Measurements from ENCODE around the gene TNFRSF13B.

Gene TNFRSF13B

DNA sequence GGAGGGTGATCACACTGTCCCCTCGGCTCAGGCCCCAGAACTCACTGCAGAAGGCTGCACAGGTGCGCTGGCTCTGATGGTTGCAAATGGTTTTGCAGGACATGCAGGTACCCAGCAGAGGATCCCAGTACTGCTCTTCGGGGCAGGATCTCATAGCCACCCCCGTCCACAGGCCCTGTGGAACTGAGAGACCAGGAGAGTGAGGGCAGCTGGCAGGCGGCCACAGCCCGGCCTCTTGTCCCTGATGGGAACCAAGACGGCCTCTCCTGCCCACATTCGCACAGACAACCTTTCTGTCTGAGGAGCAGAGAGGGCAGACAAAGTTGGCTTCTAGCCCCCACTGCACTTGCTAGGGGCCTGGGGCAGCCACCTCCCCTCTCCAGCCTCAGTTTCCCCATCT lies 19.5 kb downstream of the TNFRSF13B start:
- DNase-seq = no peak

DNA sequence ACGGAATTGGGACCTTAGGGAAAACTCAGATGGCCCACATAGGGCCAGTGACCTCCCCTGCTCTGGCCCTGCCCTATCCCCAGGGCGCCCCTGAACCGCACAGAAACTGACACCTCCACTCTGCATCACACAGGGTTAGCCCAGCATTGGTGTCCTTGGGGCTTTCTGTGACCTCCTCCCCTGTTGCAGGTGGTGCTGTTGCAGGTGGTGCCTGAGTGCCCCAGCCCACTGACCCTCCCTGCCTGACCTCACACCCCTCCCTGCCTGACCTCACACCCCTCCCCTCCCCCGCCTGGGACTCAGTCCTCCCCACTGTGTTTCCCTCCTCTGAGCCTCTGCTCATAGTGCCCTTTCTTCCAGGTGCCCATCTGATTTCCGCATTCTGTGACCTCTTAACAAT lies 21.4 kb downstream of the TNFRSF13B start:
- DNase-seq = peak; percentile 0

DNA sequence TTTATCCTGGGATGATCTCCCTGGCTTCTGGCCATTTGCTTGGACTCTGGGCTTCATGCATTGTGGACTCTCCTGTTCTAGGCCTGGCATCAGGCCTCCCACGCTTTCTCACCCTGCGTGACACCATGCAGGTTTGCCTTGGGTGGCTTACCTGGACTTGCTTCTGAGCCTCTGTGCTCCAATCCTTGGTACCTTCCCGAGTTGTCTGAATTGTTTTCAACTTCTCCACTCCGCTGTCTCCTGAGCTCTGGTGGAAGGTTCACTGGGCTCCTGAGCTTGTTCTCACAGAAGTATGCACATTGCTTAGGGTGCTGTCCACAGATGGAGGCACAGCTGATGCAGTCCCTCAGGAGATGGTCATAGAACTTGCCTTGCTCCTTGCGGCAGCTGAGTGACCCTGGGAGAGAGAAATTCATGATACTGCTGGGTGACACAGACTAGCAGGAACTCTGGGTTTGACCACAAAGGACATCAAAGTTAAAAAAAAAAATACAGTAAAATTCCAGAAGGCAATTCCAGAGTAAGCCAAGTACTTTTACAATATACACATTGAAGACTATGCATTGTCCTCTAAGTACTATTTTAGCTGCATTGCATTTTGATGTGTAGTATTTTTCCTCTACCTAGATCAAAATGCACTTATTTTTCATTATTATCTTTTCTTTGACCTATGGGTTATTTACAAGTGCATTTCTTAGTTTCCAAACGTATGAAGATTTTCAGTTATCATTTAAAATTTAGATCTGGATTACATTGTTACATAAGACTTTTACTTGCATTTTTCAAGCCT lies 23.1 kb downstream of the TNFRSF13B start:
- no peak for DNase-seq

DNA sequence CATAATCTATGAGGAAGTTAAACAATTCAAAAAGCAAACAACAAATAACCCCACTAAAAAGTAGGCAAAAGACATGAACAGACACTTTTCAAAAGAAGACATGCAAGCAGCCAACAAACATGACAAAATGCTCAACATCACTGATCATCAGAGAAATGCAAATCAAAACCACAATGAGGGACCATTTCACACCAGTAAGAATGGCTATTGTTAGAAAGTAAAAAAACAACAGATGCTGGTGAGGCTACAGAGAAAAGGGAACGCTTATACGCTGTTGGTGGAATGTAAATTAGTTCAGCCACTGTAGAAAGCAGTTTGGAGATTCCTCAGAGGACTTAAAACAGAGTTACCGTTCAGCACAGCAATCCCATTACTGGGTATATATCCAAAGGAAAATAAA lies 24.4 kb downstream of the TNFRSF13B start:
- DNase-seq = no peak

DNA sequence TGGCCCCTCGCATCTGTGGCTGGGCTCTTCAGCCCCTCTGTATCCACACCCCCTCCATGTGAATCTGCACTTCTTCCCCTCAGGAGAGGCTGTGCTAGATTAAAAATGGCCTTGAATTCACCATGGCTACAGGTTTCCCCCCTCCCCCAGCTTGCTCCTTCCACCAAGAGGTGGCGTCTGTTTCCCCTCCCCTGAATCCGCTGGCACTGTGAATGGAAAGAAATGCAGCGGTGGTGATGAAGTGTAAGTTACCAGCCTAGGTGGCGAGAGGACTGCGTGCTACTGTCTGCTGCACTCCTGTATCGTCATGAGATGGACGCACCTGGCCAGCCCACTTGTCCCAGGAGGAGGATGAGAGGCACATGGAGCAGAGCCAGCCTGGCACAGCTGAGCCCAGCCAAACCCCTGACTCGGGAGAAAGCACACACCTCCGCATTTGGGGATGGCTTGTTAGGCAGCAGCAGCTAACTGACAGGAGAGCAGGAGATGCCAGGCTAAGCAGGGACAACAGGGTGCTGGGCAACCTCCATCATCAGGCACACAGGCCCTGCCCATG lies 26.2 kb downstream of the TNFRSF13B start:
- peak; percentile 6 for DNase-seq

DNA sequence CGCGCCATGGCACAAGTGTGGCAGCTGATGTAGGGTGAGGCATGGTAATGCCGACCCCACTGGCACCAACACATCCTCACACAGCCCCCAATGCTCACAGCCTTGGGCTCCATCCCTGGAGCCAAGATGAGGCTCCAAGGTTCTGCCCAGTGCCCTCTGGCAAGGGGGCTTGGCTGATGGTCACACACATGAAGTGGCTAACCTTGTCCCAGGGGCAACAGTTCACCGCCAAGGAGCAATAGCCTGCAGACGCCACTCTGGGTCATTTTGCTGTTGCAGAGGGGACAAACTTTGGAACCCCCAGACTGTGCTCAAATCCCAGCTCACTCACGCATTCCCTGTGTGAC lies 26.8 kb downstream of the TNFRSF13B start:
- no peak for DNase-seq

DNA sequence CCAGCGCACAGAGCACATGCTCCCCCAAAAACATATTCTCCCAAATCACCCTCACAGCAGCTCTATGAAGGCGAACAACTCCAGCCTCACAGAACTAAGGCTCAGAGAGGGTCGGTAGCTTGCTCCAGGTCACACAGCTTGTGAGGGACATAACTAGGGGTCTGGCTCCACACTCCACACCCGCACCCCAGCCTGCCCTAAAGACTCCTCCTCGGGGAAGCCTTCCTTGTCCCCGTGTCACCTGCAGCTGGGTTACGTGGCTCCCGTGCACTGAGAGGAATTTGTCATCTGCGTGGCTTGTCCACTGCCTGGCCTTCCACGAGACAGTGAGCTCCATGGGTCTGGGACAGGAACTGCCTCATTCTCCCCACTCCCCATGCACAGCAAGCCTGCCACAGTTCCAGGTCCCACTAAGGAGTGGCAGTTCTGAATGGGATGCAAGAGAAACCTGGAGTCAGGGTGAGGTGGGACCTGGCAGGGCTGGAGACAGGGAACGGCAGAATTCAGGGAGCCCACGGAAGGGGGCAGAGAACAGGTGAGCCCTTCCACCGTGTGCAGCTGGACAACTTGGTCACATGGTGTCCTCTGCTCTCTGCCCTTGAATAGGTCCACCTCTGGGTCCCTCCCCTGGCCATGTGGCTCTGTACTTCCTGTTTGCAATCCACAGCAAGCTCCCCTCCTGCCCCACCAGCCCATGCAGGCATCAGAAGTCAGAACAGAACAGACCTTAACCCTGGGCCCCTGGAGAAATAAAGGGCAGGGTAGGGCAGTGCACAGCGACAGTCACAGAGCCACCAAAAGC lies 27.4 kb downstream of the TNFRSF13B start:
- peak; percentile 5 for DNase-seq

DNA sequence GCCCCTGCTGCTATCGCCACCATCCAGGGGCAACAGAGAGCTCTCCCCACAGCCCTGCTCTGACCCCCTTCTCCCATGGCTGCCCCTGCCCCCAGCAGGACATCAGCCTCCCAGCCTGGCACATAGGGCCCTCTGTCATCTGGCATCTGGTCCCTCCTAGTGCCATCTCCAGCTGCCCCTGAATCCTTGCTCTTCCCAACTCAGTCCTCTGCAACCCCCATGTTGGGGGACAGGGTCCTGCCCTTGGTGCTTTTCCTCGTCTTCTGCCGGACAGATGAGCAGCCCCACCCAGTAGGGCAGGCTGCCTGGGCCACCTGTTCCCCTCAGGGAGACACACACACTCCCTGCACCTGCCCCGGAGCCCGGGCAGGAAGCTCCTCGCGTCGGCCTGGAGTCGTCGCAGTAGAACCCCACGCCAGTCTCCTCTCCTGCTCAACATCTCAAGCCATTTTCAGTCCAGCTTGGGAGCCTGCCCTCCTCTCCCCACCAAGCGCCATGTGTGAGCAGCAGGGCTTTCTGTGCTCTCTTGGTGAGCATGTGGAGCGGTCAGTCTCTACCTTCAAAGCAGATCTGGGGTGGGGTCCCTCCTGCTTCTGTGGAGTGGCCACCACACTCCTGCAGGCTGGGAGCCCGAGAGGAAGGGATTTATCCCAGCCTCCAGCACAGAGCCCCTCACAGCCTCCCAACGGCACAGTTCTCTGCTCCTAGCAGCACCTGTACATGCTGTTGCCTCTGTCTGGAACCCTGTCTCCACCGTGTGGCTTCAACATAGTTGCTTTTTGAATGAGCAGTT lies 28.2 kb downstream of the TNFRSF13B start:
- DNase-seq = peak; percentile 3

DNA sequence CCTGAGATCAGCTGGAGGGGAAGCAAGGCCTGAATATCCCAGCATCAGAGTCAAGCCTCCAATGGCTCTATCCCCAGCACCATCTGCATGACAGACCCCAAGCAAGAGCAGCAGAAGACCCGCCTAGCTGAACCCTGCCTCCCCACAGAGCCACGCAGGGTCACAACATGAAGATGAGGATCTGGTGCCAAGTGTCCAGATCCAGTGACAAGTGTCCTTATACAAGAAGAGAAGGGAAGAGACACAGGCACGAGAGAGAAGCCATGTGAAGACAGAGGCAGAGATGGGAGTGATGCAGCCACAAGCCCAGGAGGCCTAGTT lies 28.9 kb downstream of the TNFRSF13B start:
- DNase-seq = no peak

DNA sequence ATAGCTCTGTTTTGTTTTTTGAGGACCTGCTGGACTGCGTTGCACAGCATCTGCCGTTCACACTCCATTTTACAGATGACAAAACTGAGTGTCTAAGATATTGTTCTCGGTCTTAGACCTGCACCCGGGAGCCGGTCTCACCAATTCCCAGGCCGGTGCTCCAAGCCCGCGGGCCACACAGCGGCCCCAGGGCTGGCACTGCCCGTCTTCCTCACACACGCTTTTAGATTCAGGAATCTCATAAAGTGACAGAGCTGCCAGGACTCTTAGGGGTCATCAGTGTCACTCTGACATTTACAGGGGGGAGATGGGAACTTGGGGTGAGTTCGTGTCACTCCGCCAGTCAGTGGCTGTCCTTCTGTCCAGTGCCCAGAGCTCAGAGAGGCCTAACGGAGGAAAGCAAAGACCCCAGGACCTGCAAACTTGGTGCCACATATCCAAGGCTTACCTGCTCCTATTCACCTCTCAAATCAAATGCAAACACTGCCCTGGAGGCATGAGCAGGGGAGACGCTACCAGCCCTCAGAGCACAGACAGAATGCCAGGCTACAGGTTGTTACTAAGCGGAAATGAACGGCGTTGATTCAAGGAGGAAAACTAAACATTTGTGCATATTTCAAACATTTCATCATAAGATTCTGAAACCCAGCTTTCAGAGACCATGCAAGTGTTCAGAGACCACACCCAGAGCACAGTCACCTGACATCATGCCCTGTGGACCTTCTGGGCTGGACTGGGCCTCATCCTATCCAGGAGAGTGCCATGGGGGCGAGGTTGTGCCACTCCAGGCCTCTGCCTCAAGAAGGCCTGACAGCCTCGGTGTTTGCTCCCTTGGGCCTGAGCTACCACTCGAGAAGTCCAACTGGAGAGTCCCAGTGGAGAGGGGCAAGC lies 29.5 kb downstream of the TNFRSF13B start:
- DNase-seq = no peak

DNA sequence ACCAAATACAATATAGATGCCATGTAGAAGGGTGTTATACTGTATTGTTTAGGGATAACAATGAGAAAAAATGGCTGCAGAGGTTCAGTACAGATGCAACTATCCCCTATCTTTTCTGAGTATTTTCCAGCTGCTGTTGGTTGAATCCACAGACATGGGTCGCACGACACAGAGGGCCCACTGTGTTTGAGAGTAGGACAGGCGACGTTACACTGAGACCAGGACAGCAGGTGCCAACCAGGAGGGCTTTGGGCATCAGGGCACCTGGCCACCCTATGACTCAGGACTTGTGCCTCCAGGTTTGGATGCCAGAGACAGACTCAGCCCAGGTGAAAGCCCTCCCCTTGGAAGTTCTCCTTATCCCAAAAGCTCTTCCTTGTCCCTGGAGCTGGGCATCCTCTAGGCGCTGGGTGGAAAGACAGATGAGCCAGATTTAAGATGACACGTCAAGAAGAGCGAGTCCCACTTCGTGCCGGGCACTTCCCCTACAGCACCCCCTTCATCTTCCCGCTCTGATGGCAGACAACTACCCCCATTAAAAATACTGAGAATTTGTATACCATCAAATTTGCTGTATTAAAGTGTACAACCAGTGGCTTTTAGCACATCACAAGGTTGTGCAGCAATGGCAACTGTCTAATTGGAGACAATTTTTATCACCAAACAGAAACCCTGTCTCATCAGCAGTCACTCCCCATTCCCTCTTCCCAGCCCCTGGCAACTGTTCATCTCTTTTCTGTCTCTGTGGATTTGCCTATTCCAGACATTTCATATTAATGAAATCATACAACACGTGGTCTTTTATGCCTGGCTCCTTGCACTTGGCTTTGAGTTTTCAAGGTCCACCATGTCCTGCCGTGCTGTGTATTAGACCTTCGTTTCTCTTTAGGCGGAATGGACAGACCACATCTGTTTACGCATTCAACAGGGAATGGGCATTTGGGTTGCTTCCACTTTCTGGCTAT lies 30.6 kb downstream of the TNFRSF13B start:
- DNase-seq = no peak

DNA sequence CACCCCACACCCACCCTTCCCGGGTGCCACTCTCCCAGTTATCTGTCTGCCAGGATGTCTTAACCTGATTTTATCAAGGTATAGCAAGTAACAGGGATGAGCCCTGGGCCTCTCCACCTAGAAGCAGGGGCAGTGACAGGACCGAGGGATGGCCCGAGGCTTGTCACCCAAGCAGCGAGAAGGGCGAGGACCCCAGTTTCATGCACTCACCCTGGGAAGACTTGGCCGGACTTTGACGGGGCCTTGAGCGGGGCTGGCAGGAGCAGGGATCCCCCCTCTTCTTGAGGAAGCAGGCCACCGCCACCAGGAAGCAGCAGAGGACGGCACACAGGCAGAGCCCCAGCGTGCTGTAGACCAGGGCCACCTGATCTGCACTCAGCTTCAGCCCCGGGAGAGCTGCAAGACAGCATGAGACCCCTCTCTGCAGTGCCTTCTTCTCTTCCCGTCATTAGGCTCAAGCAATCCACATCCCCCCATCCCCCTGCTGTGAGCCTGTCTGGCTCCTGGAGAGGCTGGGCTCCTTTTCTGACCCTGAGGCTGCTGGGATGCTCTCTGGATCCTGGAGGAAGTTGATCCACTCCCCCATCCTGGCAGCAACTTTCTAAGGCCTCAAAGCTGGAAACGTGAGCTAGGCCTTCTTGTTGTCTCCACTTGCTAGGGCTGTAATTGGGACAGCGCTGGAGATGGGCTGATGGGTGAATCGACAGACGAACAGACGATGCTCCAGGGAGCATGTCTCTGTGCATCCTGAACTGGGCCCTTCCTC lies 31.6 kb downstream of the TNFRSF13B start:
- DNase-seq = no peak

DNA sequence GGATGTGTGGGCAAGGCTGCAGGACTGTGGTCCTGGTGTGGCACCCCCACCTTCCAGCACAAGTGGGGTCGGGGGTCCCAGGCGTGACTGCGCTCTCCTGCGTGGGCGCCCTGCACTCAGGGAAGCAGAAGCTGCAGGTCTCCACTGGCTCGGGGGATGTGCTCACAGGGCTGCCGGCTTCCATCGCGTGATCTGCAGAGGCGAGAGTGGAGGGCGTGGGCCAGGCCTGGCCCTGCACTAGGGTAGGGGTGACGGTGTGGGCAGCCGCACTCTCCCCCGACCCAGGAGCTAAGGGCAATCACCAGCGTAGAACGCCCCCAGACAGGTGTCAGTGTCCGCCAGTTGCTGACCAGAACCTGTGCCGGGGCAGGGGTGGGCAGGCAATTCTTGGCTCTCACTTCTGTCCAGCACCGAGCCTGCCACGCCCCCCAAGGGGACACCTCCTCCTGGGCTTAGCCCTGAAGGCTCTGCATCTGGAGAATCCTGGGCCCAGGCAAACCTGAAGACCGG lies 32.3 kb downstream of the TNFRSF13B start:
- no peak for DNase-seq

DNA sequence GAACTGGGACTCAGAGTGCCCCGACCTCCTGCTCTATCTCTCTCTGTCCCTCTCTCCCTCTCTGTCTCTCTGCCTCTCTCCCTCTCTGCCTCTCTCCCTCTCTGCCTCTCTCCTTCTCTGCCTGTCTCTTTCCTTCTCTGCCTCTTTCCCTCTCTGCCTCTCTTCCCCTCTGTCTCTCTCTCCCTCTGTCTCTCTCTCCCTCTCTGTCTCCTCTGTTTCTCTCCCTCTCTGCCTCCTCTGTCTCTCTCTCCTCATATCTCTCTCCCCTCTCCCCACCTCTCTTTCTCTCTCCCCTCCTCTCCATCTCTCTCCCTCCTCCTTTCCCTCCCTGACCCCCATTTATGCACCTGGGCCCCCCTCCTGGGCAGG lies 32.7 kb downstream of the TNFRSF13B start:
- DNase-seq = no peak

DNA sequence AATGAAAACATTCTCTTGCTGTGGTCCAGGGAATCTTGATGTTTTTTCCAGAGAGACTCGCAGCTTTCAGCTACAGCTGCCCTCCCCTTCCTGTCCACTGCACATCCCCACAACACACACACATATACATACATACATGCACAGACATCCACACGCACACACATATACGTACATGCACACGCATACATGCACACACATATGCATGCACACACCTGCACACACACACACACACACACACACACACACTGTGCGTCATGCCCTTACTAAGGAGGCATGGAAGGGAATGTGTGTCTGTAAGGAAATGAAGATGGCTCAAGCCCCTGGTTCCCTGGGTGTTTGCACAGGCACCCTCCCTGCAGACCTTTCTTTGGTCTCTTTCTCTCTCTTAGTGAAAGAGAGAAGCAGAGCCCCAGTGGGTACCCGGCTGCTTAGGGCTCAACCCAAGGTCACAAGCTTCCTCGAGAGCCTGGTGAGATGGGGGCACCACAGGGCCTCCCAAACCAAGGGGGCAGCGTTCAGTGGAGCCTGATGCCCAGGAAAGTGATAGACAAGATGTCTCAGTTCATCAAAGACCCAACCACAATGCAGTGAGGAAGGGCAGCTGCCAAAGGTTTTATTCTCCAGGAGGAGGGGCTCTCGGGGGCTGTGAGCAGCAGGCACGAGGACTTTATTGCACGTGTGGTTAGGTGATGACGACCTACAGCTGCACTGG lies 33.3 kb downstream of the TNFRSF13B start:
- no peak for DNase-seq

DNA sequence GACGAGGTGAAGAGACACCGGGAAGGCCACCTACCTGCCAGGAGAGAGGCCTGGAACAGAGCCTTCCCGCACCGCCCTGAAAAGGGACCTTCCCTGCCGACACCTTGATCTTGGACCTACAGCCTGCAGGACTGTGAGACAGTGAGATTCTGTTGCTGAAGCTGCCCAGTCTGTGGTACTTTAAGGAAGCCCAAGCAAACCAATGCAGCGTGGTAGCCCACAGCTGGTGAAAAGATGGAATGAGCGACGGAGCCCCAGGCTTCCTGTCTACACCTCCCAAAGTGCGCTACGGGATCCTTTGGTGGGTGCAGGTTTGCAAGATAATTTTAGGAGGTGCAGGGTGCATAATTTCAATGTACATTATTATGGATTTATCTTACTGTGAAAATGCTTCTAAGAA lies 33.9 kb downstream of the TNFRSF13B start:
- DNase-seq = no peak

DNA sequence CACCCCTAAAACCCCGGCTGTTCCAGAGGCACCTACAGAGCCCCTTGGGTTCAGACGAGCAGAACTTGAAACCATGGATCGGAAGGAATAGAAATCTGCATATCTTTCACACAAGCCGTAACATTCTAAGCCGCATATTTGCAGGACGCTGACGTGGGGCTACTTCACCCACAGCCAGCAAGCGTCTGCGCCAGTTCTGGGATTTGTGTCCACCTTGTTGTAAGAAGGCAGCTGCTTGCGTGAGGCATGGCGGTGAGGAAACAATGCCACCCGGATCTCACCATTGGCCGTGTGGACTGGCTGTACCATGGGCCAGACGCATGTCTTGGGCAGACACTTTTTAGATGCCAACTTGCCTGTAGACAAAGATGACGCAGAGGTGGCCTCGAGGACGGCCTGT lies 34.5 kb downstream of the TNFRSF13B start:
- no peak for DNase-seq

DNA sequence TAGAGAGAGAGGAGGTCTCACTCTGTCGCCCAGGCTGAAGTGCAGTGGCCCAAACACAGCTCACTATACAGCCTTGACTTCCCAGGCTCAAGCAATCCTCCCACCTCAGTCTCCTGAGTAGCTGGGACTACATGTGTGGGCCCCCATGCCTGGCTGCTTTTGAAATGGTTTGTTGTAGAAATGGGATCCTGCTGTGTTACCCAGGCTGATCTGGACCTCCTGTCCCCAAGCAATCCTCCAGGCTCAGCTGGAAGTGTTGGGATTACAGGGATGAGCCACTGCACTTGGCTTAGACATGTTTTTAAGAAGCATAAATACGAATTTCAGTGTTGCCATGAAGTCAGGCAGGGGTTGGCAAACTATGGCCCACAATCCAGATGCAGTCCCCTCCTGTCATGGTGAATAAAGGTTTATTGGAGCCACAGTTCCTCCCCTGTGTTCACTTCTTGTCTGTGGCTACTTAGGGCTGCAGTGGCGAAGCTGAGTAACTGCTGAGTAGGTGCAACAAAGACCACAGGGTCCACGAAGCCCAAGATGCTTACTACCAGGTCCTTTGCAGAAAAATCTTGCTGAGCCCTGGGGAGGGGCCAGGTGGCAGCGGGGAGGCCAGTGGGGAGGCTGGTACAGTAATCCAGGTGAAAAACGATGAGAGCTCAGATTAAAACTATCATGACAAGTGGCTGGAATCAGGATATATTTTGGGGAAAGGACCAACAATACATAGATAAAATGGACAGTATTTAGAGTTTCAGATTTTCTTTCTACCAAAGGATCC lies 35.2 kb downstream of the TNFRSF13B start:
- DNase-seq = no peak

DNA sequence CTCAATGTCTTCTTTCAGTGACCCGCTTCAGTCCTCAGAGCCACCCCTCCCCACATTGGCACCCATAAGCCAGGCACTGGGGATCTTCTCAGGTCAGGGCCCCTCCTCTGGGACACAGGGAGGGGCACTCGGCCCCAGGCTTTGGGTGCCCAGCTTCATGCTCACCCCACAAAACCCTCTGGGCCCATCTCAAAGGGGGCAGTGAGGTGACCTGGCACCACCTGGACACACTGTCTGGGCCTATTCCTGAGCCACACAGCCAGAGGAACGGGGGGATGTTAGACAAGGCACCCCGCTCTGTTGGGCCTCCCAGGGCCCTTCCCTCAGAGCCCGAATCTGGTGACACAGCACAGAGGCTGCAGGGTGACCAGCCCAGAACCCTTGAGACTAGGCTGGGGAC lies 36.1 kb downstream of the TNFRSF13B start:
- DNase-seq = no peak
